Activated CD4-positive, CD25-positive, alpha-beta regulatory T cell treated with anti-CD3 and anti-CD28 coated beads, Interleukin-2, amount 50 U/mL, for 24 hours (primary cell): Measurements from ENCODE around the gene PAX5.

Source experiments
- ATAC-seq, 2 donors: fragments of 150-1000 bp; cut with Tn5 transposase; one replicate each; pipeline ENCODE4 v1.10.0; 2021; ENCODE audit warnings: mild to moderate bottlenecking in 1 of 2, moderate library complexity in 1 of 2

The PAX5 gene

DNA sequence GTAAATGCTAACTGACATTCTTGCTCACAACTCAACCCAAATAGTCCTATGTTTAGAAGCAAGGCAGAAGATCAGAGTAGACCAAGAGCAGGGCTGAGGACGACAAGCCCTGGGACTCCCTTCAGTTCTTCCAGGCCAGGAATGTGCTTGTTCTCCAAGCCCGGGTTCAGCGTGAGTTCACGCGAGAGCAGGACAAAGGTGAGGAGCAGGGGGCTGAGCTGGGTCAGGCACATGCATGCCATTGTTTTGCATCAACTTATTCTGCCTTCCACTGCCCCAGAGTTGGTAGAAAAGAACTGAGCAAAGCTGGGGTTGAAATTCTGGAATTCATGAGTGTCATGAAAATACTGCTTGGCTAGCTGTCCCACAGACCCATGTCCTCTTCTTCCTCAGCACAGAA lies 206.5 kb downstream of the PAX5 start:
- no peak for ATAC-seq

DNA sequence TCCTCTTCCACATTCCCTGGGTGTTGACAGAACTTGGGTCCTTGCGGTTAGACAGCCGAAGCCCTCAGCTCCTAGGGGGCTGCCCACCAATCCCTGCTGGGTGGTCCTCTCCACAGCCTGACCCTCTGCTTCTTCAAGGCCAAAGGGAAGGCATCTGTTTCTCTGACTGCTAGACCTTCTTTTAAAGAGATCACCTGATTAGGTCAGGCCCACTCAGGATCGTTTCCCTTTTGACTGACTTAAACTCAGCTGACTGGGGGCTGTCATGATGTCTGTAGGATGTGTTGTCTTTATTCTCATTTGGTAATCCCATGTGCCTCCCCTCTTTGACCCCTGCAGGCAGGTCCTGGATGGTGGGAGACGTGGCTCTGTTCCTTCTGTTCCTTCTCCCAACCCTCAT lies 207.5 kb downstream of the PAX5 start:
- ATAC-seq, result no peak

DNA sequence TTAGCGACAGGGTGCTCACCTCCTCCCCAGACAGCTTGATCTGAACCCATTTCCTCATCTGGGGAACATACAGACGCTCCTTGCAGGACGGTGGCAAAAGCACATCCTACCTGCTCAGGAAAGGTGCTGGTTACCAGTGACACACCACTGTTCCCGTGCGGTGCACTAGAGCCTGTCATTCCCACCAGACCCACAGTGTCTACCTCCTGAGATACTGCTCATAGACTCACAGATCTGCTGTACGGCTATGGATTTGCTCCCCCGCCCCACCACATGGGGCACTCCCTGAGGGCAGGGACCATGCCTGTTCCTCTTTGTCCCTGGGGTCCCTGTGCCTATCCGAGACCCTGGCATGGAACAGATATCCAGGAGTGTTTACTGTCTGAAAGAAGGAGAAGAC lies 208.9 kb downstream of the PAX5 start:
- no peak for ATAC-seq

DNA sequence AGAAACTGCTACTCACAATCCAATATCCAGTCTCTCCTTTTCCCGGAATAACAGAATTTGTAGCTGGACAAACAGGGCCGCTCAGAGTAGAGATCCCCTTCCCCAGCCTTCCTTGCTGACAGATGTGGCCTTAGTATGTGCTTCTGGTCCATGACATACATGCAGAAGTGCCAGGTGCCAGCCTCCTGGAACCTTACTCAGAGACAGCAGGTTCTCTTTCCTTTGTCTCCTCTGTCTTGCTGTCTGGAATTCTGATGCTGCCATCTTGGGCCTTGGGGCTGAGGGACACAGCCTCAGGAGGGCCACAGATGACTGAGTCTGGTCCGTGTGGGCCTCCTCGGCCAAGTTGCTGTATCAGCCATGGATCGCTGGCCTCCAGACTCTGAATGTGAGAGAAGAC lies 210.1 kb downstream of the PAX5 start:
- ATAC-seq, result no peak

DNA sequence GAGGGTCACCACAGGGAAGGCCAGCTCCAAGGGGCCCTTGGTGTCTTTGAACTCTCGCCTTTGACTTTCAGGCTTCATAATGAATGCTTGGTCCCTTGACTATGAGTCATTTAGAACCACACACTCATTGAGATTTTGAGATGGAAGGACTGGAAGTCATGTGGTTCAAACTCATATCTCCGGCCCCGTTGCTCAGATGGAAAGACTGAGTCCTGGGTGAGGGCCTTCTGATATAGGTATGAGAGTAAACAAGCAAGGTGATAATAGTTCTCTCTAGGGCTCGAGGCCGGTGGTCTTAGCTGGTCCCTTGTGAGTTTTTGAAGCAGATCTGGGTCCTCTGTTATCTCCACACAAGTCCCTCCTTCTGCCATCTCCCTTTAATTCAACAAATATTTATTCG lies 210.6 kb downstream of the PAX5 start:
- no peak for ATAC-seq

DNA sequence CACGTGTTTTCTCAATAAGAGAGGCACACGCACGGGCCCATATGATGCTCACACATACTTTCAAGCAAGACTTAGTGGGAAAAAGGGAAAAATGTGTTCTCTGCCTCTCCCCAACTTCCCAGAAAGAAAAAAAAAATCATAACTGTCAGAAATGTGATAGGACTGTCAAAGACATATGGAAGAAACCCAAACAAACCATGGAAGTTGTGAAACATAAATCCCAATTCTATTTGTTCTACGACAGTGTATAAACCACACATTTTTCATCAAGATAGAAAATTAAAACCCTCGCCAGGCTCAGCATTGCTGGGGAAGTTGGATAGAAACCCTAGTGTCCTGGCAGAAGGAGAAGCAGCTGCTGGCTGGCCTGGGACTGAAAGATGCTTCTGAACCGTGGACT lies 211.9 kb downstream of the PAX5 start:
- no peak for ATAC-seq

DNA sequence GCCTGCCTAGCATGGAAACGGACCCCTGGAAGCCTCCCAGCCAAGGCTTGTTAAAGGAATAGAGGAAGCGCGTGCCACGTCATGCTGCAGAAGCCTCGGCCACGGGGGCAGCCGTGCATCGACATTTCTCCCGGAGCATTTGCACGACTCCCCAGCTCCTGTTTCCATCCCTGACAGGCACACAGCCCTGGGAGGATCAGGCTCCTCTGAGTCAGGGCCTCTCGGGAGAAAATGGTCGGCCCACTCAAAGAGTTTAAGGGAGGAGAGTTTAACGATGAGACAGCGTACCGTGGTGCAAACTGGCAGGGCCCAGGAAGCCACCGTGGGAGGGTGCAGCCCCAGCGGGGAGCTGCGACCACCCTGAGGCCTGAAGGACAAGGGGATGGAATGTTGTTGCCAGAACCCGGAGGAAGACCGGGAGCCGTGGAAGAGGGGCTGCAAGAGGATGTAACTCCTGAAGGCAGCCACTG lies 213.6 kb downstream of the PAX5 start:
- ATAC-seq, result no peak

DNA sequence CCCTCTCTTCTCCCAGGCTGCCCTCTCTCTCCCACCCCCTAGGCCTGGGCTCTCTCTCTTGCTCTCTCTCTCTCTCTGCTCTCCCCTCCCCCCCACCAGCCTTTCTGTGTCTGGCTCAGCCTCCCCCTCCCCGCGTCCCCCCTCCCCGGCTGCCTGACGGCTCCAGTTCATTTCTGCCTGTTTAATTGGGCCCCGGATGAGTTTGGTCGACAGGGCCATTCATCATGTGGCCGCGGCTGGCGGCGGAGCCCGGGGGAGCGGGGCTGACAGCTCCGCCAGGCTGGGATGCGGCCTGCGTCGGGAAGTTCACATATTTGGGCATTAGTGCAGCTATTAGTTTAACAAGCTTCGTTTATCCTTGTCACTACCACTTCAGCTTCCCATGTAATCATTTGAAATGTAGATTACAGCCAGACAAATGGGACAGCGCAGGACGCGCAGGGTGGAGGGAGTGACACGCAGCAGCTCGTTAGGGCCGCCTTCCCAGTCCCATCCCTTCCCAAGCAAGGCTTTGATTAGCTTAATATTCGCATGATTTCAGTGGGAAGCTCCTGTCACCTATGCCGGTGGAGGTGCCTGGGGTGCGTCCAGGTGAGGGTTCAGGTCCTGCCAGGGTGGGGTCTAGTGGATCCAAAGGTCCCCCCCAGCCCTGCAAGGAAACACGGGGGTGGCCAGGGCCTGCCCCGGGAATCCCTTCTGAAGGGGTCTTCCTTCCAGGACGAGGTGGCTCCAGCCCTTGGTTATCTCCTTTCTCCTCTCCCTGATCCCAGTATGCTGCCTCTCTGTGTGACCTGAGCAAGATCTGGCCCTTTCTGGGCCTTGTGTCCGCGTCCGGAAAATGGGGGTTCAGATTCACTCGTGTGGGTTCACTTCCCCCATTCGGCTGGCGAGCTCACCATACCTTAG lies 214.8 kb downstream of the PAX5 start:
- ATAC-seq, result no peak

DNA sequence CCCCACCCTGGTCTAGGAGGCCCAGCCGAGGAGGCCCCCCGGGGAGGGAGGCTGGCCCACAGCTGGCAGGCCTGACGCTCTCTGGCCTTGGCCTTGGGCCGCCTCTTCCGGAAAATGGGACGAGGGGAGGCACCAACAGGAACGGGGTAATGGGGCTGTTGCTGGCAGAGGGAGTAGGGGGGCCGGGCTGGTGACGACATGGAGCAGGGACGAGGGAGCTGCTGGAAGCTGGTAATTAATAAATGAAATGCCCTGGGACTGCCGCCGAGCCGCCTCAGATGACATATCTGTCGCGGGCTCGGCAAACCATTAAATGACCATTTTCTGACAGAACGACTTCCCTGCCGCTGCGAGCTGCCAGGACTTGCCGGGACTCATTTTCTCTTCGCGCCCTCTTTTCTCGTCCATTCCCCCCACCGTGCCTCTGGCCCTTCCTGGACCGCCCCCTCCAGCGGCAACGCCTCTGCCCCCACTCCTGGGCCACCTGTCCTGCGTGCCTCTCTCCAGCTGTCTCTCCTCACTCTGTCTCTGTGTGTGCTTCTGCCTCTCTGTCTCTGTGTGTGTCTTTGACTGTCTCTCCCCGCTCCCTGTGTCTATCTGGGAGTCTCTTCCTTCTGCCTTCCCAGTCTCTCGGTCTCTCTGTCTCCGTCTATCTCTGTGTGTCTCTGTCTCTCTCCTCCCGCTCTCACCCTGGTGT lies 215.7 kb downstream of the PAX5 start:
- no peak for ATAC-seq

DNA sequence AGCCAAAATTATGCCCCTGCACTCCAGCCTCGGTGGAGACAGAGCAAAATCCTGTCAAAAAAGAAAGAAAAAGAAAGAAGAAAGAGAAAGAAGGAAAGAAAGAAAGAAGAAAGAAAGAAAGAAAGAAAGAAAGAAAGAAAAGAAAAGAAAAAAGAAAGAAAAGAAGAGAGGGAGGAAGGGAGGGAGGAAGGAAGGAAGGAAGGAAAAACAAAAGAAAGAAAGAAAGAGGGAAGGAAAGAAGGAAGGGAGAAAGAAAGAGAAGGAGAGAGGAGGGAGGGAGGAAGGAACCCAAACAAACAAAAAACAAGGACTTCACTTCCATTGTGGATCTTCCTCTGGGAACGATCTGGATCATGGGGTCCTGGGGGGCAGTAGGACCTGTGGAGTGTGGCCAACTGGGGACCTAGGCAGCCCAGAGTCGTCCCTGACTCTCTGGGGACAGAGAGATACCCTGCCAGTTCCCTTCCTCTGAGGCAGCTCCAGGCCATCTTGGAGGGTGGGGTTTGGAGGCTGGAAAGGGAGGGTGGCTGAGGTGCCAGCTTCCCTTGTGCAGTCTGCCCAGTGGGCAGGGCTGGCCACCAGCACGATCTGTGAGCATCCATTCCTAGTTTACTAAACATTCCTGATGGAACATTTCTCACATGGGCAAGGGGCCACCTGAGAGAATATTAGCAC lies 216.8 kb downstream of the PAX5 start:
- no peak for ATAC-seq

DNA sequence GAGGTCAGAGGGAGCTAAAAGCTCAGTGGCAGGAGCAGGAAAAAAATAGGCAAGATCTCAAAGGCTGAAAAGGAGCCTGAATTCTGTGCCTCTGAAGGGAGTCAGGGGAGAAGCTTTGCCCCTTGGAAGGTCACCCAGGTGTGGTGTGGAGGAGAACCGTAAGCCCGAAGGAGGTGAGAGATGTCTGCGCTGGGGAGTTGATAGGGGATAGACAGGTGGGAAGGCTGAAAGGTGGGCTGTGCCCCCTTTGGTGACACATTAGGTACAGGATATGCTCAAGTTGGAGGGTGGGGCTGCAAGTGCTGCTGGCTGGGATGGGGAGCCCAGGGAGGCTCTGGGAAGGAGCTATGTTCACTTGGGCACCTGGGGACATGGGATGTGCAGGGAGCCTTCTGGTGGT lies 217.7 kb downstream of the PAX5 start:
- no peak for ATAC-seq

DNA sequence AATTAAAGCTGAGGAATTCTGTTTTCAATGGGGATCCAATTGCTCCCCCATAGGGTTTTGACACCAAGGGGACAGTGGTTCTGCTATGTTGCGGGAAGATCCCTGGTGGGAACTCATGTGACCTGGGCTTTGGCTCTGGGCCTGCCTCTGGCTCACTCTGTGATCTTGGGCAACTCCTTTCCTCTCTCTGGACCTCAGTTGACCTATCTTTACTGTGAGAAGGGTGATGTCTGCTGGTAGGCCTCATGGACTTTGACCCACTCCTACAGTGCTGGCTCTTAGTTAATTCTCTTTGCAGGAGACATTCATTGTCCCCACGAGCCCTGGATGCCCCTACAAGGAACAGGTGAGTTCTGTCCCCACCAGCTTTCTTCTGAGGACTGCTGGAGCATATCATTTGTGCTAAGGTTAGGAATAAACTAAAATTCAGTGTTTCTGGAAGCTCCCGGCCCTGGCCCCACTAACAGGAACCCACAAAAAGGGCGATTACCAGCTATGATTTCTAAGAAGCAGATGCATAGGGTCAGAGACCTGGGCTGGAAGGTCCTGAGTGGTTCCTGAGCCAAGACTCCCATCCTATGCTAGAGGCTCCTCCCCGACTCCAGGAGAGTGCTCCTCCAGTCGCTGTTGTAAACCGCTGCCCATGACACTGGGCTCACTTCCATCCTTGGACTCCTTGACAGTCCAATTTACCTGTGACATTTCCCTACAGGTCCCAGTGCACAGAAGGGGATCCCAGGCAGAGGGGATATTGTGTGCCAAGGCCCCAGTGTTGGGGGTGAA lies 218.3 kb downstream of the PAX5 start:
- no peak for ATAC-seq

DNA sequence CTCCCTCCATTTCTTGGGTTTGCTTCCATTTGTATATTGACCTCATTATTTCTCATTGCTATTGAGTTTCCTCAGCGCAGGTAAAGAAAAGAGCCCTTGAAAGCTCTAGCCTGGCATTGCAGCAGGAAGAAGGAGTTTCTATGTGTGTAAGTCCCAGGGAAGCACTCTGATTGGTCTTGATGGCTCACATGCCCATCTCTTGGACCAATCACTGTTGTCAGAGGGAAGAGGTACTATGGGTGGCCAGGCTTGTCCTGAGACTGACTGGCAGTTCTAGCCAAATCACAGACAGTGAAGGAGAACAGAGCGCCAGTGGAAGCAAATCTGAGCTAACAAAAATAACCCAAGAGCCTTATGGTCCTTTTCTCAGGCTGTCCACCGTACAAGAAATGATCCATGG lies 219.0 kb downstream of the PAX5 start:
- no peak for ATAC-seq

DNA sequence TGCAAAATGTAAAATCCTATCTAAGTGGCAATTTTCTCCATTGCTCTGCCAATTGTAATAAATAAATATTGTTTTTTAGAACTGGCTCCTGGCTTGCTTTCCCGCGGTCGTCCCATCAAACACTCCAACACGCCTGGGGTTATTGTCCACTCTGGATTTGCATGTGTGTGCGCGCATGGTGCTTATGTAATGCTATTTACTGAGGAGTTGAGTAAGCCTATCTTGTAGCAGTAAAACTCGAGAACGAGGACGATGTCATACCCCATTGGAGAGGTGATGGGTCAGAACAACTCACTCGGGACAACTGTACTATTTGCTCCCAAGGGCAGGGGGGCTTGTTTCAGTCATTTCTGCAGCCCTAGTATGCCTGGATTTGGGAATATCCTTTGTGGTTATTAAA lies 220.9 kb downstream of the PAX5 start:
- ATAC-seq, result no peak

DNA sequence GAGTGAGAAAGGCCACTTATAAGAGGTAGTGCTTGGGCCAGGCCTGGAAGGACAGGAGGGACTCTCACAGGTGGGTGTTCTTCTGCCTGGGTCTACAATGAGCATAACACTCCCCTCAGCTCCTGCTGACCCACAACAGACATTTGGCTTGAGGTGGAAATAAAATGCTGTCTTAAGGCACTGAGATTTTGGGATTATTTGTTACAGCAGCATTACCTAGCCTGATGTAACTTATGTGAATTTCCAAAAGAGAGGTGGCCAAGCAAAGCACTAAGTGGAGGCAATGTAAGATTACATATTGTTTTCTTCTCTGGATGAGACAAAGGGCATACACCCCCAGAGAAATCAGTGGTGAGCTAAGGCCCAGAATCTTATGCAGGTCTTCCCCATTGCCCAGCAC lies 221.5 kb downstream of the PAX5 start:
- no peak for ATAC-seq

DNA sequence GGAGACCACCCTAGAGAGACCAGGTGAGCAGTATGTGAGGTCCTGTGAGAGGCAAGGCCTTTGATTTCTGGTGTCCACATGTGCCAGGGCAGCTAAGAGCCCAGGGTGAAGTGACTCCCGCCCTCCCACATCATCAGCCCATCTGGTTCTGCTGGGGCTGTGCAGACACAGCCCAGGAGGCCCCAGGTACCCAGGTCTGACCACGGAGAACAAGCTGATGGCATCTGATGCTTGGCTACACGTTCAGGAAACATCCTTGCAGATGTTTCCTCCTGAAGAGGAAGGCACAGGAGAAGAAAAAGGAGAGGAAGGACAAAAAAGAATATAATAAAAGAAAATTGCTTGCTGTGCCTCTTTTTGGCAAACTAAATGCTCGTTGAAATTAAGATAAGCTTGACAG lies 225.8 kb downstream of the PAX5 start:
- ATAC-seq, result no peak

DNA sequence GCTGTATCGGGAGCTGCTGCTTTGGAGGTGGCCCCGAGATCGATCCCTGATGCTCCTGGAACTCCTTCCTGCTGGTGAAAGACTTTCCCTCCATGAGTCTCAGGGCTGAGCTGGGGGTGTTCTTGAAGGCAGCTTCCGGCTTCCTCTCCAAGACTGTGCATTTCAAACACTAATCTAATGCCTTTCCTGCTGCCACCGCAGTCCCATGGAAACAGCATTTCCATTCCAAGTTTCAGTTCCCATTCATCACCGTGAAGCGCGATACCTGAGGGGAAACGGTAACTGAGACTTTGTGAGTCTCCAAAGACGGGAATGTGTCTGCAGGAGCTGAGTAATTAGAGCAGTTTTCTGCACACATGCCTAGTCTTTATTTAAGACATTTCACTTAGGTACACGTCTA lies 230.1 kb downstream of the PAX5 start:
- ATAC-seq, result no peak

DNA sequence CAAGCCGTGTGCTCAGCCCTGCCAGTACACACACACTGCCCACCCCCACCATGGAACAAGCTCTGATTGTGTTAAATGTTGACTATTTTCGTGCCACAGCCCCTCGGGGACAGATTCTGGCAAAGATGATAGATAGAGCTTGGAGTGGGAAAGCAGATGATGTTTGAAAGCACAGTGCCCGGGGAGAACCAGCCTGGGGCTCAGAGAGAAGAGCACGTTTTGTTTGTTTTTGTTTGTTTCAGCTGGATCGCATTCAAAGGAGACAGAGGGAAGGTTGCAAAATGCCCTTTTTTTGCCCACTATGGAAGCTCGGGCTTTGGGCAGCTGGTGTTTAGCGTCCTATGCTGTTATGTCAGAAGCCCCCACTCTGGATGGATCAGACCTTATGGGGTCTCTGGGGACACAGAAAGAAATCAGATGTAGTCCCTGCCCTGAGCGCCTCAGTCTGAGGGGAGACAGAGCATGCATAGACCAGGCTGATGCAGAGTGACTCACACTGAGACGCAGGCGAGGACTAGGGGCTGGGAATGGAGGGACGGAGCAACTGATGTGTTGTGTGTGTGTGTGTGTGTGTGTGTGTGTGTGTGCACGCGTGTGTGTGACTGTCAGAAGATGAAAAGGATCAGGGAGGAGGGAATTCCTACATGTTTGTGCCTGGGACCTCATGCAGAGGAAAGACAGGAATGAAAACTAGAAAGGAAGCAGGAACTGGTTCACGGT lies 231.7 kb downstream of the PAX5 start:
- no peak for ATAC-seq

DNA sequence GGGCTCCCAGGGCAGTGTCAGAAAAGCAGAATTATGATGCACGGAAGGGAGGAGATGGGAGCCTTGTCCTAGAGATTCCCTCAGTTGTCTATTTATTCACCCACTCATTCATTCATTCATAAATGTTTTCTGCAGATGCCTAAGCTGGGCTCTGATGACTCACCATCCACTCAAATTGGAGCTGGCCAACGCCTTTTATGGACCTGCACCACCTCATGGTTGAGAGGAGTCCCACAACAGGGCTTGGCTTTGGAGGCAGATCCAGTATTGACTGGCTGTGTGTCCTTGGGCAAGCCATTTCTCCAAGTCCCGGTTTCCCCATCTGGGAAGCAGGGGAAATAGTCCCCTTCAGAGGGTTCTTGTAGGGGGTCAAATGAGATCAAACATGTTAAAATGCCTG lies 233.6 kb downstream of the PAX5 start:
- no peak for ATAC-seq

DNA sequence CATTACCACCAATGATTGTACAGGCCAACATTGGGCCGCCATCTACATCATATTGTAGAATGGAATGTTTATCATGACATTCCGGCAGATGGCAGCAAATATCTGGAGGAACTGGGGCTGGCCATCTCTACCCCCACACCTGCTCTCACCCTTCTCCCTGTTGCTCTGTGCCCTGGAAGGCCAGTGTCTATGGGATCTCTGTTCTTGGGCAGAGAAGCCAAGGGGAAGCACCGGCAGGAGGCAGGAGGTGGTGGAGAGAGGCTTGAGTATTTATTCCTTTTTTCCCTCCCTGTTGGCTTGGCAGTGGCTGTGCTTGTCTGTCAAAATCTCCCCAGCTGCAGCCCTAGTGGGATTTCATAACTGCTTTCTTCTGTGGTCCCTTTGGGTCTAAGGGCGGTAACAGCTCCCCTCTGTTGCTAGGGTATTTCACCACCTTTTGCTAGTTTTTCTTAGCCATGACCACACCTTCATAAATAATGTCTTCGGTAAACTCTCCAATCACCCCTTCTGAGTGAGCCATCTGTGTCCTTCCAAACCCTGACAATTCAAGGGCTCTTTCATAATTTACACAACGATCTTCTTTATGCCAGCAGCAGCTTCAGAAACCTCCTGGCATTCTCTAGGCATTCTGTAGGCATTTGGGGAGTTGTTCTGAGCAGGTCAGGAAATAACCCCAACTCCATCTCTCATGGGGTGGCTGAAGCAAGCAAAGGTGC lies 235.6 kb downstream of the PAX5 start:
- ATAC-seq, result no peak

DNA sequence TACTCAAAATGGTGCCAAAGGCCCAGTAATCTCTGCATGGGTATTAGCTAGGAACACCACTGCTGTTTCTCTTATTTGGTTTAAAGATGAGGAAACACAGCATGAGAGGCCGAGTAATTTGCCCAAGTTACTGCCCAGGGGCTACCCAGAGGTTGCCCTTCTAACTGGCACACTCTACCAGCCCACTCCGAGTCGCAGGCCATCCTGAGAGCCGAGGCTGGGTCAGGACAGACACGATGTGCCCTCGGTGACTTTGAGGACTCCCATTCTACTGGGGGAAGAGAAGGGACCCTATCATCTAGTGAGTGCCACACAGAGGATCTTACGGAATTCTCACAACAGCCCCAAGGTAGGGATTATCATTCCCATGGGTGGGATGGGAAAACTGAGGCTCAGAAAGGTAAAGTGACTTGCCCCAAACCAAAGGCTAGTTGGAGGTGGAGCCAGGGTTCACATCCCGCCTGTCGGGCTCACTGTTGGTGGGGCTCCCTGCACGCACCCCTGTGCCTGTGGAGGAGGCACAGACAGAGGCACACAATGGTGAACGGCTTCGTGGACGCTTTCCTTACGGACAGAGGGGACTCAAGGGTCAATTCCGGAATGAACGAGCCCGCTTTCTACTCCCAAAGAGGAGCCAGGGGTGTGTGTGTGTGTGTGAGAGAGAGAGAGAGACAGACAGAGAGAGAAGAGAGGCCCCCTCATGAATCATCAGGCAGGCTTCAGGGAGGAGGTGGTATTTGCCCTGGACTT lies 236.4 kb downstream of the PAX5 start:
- ATAC-seq, result no peak
